Left colon (tissue), 2 donors: ENCODE results near the gene NT5DC4. TPM values are rescaled to one million over a fixed set of nuclear protein-coding genes. Genes with fewer than 3 reads are reported as not detected.
A peak's percentile ranks its signal among the peaks of the same experiment; 100 is the strongest.

Experiments
- ATAC-seq: fragments of 200-7000 bp; cut with Tn5 transposase; one replicate; pipeline ENCODE4 v1.9.1; 2020; ENCODE audit warnings: mild to moderate bottlenecking, moderate library complexity
- DNase-seq, 2 donors: peaks; one replicate each; pipeline ENCODE4 v3.0.0-alpha.2; 2020
- intact Hi-C, 2 donors: fragments of 100-400 bp; cut with DNase I in 1 of 2; cut with micrococcal nuclease in 1 of 2; formaldehyde crosslinking; loops; one replicate each; pipeline versions ENCODE4 v1.11.2 to v1.14.0; 2022; cut with DNase I, micrococcal nuclease
- total RNA-seq, 2 donors: library from RNA; stranded (reverse); fragmentation: NEBNext Ultra II Directional; extraction: Animal tissue kit (Norgen Biotek cat#: 25700); gene quantifications; one replicate each; pipeline ENCODE4 v1.2.1, GENCODE V29; 2021
- donor health status: DM: no; HTN: no; CAD: no.
- donor health status: DM: yes; HTN: yes; CAD: no.

Gene NT5DC4
- total RNA-seq, 2 donors from 2014 or later = not detected

DNA sequence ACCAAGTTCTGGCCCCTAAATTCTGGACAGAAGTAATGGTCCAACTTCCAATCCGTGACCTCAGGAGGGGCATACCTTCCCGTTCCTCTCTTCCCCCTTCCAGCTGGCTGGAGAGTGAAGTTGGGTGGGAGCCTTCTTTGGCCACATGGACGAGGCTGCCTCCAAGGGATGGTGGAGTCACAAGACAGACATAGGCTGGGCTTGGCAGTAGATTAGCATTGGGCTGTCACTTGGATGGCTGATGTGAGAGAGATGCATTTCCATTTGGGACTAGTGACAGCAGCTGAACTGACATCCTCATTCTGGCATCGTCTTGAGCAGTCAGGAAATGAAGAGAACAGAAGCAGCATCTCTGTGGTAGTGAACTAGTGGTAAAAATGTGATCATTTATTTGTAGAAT is 12.6 kb downstream of the NT5DC4 start:
- intact Hi-C loops = no loop called here
- ATAC-seq (no peak), DNase-seq (no peak)

DNA sequence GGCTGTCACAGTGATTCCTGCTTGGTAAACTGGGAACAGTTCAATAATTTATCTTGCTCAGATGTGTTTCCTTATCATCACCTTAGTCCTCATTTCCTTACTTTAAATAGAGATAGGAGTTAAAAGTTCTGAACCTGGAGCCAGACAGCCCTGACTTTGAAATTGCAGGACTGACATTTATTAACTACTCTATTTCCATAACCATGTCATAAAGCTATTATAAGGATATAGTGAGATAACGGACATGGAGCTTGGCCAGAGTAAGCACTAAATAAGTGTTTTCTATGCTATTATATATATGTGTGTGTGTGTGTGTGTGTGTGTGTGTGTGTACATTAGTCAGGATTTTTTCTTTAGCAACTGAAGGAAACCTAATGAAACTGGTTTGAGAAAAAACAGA is 13.1 kb downstream of the NT5DC4 start:
- intact Hi-C loops = no loop called here
- DNase-seq (no peak), ATAC-seq (peak; percentile 81)

DNA sequence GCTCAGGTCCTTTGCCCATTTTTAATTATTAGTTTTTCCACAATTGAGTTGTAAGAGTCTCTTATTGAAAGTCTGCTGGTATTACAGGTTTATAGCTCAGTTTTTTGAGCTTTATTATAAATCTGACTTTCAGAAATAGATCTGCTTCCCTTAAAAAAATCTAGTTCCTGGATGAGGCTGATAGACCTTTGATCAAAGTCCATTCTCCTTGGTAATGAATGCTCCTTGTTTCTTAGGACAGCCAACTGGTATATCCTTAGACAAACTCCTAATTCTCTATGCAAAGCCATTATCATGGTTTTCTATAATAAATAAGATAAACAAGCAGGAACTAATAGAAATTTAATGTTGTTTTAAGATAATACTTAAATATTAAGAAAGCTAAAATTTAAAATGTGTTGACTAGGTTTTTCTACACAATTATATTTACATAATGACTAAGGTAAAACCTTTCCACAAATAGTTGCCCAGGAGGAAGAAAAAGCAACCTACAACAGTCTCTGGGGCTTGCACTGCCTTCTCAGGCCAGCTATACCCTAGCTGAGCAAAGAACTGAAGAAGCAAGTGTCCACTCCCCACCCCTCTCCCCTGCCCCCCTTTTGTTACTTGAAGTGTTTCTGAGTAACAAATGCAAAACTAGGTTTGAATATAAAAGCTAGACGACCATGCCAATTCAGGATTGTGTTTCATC is 16.9 kb downstream of the NT5DC4 start:
- DNase-seq (no peak), ATAC-seq (peak; percentile 55)
- intact Hi-C loops = no loop called here

DNA sequence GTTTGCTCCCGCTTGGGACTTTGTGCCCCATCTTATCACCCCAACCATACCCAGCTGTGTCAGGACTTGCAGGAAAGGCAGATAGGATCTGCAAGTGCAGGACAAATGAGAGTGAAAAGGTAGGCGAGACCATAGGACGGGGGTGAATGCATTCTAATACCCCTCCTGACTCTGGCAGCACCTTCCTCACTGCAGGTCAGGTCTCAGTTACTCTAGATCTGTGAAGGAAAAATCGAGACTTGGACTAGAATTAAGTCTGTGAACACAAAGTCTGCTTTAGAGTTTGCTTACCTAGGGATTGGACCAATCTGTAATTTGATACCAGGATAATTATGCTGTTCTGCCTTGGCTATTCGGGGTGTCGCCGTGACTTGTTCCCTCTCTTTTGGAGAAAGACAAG is 19.7 kb downstream of the NT5DC4 start:
- intact Hi-C loops = no loop called here
- DNase-seq (no peak), ATAC-seq (no peak)

DNA sequence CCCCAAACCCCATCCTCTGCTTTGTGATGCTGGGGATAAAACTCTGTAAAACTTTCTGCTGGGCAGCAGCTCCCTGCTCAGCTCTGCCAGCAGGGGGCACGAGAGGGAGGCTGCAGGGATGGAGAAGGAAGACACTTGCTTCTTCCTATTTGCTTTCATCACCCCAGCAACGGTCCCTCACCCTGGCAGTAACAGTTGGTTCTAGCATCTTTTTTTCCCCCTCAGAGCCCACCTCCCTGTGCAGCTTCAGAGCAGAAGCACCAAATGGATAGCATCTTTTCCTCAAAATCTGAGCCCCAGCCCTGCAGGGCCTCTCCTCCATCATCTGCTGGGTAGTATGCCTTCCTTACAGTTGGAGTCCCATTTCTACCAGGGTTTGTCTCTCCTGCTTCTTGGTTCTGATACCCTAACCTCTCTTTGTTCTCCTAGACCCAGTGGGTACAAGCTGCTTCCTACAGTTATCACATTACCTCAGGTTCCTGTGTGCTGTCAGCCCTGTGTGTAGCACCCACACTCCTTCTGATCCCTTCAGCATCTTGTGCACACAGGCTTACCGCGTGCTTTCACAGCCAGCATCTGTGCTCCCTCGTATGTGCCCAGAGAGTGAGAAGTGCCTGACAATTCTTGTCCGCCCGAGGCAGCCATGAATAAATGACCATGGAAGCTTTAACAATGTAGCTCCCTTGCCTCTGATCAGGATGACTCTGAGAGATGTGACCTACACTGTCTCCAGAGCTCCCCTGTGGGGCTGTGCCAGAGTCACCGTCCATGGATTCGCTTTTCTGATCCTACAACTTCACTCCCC is 29.1 kb downstream of the NT5DC4 start:
- peak; percentile 95 for ATAC-seq
- DNase-seq = peak; percentile 71 to 79
- intact Hi-C loops = loop anchor here in 1 of 2 donors (5.0 kb wide), 1 partner anchor 192 kb away; no protein-coding TSS in a partner anchor

DNA sequence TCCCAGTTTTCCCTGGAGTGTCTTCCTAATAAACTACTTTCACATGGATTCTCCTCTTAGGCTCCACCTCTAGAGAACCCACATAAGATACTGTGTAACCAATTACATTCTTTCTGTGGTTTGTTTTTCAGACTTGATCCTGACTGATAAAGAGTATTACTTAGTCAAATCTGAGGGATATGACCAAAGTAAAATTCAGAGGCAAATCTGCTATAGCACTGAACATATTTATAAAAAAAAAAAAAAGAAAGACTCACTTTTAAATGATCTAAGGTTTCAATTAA is 29.7 kb downstream of the NT5DC4 start:
- intact Hi-C loops = no loop called here
- ATAC-seq (no peak), DNase-seq (no peak)

DNA sequence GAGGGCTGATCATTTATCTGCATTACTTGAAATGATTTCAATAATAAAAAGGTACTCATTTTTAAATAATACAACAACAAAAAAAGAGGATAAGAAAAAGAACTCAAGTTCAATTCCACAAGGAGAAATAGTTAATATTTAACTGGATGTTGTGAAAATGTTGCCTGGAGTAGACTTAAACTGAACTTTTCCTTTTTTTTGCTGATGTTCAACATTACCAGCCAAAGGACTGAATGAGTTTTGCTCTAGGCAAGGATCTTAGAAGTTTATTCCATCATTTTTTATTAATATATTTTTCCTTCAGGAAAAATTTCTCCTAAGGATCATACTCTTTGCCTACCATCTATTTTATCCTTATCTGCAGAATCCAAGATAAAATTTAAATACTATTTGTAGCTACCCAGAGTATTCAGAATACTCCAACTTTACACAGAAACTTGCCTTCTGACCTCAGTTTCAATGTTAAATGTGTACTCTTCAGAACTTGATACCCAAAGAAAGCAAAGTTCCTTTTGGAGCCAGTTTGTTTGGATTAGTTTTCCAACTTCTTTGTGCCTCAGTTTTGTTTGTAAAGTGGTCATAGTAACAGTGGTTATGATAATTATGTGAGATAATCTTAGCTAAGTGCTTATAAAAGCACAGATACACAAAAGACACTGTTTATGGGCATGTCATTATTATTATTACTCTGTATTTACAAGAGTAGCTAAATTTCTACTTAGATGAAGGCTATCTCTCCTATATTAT is 30.8 kb downstream of the NT5DC4 start:
- intact Hi-C loops = no loop called here
- ATAC-seq (no peak), DNase-seq (no peak)

DNA sequence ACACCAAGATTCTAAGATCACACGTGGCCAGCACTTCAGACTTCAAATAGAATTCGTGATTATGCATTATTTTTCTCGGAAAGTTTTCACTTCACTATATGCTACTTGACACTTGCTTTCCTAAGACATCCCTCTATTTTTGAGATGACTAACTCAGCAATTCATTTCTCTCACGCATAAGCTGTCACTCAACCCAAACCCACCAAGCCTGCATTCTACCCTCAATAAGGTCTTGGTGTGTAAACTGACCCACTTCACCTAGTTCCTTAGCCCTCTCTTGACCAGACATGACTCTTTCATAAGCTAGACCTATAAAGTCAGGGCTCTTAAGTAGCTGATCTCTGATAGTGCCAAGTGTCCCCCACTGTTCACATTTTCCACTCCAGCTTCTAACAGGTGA is 31.8 kb downstream of the NT5DC4 start:
- no peak for ATAC-seq
- intact Hi-C loops = no loop called here
- DNase-seq = no peak

DNA sequence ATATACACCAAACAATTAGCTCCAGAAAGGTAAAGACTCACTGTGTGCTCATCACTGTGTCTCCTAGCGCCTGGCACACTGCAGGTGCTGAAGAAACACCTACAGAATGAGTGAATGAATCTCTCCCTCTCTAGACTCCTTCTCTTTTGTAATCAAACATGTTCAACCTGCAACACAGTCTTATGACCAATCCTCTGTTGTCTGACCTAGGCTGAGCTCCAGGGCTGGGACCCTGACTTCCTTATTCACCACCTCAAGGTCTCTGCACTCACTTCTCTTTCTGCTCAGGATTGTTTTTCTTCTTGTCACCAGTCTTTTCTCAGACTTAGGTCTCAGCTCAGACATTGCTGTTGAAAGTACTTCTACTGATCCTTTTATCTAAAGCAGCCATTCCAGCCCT is 33.7 kb downstream of the NT5DC4 start:
- intact Hi-C loops = no loop called here
- ATAC-seq = no peak
- no peak for DNase-seq

DNA sequence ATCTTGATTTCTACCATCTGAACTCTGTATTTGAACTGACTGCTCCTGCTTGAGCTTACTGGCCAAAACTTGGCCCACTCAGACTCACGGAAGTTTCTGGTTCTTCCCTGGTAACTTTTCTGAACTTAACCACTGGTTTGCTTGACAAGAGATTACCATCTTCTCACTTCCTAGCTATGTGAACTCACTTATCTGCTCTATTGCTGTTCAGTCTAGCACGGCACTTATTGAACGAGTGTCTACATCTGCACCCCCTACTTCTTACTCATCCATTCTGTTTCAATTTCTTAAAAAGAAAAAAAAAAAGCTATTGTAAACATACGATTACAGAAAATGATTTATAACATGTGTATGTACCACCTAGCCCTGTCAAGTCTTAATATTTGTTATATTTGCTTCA is 34.6 kb downstream of the NT5DC4 start:
- no peak for ATAC-seq
- intact Hi-C loops = no loop called here
- DNase-seq = no peak

DNA sequence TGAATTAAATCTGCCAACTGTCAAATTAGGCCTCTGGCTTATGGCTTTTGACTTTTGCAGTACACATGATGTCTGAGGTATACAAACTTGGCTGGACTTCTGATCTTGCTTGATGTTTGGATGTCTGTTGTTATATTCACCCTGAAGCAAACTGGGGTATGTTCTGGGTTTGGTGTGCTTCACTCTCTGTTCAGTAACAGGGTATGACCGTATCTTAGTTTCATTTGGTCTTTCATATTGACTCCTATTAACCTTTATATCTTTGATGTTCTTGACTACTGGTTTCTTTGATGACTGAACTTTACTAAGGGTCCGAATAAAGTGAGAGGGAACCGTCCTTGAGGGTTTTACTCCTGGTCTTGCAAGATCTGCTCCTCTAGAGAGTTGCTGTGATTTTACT is 35.4 kb downstream of the NT5DC4 start:
- DNase-seq = no peak
- ATAC-seq = no peak
- intact Hi-C loops = no loop called here

DNA sequence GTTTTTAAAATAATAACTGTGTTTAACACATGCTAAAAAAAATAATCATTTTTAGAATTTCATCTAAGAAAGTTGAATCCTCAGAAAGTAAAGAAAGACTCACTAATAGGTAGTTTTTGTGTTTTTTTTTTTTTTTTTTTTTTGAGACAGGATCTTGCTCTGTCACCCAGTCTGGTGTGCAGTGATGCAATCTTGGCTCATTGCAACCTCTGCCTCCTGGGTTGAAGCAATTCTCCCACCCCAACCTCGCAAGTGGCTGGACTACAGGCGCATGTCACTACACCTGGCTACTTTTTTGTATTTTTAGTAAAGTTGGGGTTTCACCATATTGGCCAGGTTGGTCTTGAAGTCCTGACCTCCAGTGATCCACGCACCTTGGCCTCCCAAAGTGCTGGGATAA is 36.4 kb downstream of the NT5DC4 start:
- DNase-seq (no peak), ATAC-seq (no peak)
- intact Hi-C loops = no loop called here

DNA sequence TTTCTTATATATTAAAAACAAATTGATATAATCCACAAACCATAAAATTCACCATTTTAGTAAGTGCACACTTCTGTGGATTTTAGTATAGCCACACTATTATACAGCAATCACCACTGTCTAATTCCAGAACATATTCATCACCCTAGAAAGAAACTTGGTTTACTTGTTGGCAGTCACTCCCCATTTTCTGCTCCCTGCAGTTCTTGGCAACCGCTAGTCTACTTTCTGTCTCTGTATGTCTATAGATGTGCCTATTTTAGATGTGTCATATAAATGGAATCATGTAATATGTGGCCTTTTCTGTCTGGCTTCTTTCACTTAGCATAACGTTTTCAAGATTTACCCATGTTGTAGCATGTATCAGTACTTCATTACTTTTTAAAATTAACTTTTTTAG is 37.9 kb downstream of the NT5DC4 start:
- ATAC-seq = no peak
- DNase-seq = no peak
- intact Hi-C loops = no loop called here

DNA sequence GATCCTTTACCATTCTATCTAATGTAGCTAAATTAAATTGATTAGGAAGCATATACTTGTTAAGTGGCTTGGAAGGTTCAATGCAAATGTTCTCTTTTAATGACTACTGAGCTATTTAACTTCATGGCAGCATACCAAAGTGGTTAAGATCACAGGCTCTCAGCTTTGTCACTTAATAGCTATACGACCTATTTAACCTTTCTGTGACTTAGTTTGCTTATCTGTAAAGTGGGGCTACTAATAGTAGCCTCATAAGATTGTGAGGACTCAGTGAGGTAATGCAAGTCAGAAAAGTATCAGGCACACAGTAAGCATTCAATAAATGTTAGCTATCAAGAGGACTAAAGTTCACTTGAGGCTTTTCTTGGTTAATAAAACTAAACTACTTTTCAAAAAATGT is 39.3 kb downstream of the NT5DC4 start:
- ATAC-seq = no peak
- DNase-seq = no peak
- intact Hi-C loops = no loop called here

DNA sequence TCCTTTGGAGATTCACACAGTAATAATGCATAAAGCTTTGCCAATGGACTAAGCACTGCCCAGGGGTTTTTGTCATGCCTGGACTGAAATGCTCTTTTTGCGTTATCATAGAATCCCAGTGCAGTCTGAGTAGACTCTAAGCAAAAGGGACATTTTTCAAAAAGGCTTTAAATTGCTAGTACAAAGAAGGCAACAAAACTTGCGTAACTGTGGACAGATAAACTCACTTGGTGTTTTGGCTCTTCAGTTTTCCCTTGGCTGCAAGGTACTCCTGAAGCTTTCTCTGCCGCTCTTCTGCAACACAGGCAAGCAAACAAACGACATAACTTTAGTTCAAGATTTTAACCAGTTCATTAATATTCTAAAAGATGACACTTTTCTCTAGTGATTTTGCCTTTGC is 41.5 kb downstream of the NT5DC4 start:
- no peak for ATAC-seq
- intact Hi-C loops = no loop called here

DNA sequence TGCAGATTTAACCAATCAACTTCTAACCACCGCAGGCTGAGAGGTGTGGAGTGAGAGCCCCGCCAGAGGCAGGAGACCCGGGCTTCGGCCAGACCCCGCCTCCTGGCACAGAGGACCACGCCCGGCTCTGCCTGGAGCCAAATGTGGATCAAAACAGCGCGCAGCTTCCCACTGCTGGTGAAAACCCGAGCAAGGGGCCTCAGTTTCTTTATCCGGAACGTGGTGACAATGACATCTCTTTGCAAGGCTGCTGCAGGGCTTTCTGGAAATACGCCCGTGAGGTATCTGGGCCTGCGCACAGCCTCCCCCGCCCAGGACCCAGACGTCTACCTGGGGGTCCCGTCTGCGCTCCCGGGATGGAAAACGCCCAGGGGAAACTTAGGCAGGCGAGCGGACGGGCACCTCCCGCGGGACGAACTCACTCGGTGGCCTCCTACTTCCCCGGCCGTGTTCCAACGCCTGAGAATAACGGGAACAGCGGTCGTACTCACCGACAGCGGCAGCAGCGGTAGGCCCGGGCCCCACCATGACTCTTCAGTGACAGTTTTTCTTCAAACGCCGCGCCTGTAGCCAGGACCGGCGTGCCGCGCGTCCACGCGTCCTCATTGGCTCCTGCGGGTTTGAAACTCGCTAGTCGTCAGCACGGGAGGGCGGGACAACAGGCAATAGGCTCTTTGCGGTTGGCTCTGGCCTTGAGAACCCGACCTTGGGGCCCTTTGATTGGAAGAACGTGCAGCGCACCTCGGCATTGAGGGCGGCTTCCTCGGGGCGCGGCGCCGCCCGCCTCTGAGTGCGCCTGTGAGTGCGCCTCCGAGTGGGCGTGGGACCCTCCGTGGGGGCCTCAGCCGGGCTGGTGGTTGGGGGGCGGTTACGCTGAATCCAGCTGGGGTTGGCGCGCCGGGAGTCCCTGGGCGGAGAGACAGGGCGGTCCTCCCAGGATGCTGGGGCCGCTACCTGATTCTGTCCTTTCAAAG is 43.5 kb downstream of the NT5DC4 start, which contains the start of gene CKAP2L:
CKAP2L (minus strand) TSS at position 539 of the 974 bp plus-strand sequence; CDS start at position 528, 11 bp downstream.
- intact Hi-C loops = no loop called here
- DNase-seq = peak; percentile 96 to 97
- peak; percentile 99 for ATAC-seq

More for the DNA sequence above, 41.5 kb downstream of the NT5DC4 start:
- DNase-seq = no peak

DNA sequence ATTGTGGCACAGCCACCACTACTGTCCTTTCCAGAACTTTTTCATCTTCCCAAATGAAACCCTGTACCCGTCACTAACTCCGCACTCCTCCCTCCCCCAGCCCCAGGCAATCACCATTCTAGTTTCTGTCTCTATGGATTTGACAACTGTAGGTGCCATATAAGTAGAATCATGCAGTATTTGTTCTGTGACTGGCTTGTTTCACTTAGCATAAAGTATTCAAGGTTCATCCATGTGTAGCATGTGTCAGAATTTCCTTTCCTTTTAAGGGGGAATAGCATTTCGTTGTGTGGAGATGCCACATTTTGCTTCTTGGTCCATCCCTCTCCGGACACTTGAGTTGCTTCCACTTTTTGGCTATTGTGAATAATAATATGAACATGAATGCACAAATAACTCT is 44.4 kb downstream of the NT5DC4 start:
- DNase-seq (no peak), ATAC-seq (no peak)
- intact Hi-C loops = no loop called here

DNA sequence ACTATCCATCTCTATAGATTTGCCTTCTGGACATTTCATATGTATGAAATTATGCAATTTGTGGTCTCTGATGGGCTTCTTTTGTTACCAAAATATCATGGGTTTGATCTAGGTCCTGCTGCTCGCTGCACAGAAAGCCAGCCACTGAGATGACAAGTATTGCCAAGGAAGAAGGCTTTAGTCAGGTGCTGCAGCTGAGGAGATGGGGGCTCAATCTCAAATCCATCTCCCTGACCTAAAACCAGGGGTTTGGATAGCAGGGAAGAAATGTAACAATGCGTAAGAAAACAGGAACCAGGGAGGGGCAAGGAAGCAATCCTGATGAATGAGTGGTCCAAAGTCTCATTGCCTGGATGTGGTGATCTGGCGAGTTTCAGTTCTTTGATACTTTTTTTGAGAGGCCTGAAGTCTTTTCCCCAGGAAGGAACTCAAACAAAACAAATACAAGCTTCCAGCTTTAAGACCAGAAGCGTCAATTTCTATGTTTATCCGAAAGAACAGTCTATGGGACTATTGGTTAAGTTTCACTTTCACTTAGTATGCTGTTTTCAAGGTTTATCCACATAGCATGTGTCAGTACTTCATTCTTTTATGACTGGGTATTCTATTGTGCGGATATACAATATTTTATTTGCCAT is 47.0 kb downstream of the NT5DC4 start:
- DNase-seq (no peak), ATAC-seq (no peak)
- intact Hi-C loops = no loop called here
